MM.1S (cell line): ENCODE results near the gene PPIF.

Experiments used
- CTCF ChIP-seq: fragments of 300-600 bp; sonication (generic); IDR thresholded peaks from 2 replicates; pipeline ENCODE4 v1.5.1; 2016; ENCODE audit warnings: antibody characterized with exemption, low read length, mixed read lengths
- EZH2 ChIP-seq: fragments of 300-600 bp; sonication (generic); optimal IDR thresholded peaks from 2 replicates; pipeline ENCODE3; 2017; ENCODE audit warnings: low read depth, mild to moderate bottlenecking, antibody characterized with exemption, low read length, mixed read lengths
- EZH2phosphoT487 ChIP-seq: fragments of 300-600 bp; sonication (generic); IDR thresholded peaks from 2 replicates; pipeline ENCODE4 v1.6.1; 2018; ENCODE audit warnings: antibody characterized with exemption, low read length

- TF ChIP-seq CTCF (no peak), EZH2 (no peak), EZH2phosphoT487 (no peak)
These were observed 32.3 kb downstream of the PPIF start for GRCh38 chr10:79379512-79380124.
